GM19238 (cell line): ENCODE data around the gene TEX26.
"Not testable (repeated sequence)": the region's sequence is repeated elsewhere in the genome, so short reads cannot be mapped to it uniquely, and the experiment has no call there.

Source experiments
- DNase-seq: peaks from one replicate; pipeline ENCODE4 v3.0.0; 2011; ENCODE audit warnings: low spot score; ENCODE audit not compliant: insufficient read length

Gene TEX26

DNA sequence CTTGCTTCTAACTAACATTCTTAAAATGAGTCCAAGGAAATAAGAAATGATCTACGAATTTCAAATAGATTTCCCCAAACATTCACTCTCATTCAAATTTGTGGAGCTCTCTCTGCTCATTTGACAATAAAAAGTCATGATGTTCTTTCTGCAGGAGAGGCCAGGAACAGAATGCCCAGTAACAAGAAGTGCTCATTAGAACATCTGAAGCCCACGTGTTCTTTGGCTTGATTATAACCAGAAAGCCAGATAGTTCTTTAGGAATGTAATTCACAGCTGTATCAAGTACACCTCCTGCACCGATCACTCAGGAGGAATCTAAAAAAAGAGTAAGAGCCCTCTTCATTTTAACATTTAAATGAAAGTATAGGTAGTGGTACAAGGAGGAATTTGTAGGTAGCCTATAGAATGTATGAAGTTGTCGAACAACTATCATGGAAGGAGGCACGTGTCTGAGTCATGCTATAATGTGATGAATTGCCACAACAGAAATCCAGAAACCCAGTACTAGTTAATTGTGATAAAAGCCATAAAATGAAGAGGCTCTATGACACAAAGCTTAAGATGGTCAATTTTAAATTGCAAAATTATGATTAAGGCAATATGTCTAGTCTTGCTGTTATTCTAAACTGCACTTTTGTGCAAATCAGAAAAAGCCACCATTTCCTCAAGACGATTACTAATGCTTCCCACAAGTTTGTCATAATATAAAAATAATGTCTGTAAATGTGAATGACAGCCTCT is 13.6 kb upstream of the TEX26 start:
- DNase-seq = no peak

DNA sequence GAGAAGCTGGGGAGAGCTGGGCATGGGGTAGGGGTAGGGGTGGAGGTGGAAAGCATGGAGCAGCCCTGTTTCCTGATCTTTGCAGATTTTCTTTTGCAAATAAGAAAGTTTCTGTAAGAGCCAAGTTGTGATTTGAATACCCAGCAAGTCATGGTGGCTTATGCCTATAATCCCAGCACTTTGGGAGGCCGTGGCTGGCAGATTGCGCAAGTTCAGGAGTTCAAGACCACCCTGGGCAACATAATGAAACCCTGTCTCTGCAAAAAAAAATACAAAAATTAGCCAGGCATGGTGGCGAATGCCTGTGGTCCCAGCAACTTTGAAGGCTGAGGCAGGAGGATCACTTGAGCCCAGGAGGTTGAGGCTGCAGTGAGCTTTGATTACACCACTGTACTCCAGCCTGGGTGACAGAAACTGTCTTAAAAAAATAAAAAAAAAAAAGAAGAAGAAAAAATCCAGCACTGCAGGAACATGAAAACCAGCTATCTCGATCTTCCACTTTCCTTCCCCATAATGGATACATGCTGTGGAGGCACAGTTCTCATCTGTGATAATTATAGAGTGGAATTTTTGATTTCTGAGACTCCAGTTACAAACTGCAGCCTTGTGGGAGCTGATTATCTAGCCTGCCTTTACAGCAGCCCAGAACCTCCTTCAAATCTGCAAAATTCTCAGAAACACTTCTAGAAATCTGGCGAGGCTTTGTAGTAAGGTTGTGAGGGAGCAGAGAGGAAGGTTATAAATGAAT is 12.1 kb upstream of the TEX26 start:
- DNase-seq = no peak

DNA sequence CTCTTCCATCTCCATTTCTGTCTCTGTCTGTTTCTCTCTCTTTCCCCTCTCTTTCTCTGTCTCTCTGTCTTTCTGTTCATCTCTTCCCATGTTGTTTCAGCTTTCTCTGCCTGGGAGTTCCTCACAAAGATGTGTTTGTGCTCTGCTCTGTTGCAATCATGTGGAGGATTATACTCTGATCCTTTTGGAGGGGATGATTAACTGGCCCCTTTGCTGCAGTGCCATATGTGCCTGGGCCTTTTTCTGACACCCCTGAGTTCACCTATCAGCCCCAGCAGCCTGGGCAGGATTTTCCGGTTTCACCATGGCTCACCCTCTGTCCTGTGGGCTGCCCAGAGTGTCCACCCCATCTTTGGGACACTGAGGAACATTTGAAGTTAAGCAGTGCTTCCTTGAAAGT is 9.0 kb upstream of the TEX26 start:
- DNase-seq = no peak

DNA sequence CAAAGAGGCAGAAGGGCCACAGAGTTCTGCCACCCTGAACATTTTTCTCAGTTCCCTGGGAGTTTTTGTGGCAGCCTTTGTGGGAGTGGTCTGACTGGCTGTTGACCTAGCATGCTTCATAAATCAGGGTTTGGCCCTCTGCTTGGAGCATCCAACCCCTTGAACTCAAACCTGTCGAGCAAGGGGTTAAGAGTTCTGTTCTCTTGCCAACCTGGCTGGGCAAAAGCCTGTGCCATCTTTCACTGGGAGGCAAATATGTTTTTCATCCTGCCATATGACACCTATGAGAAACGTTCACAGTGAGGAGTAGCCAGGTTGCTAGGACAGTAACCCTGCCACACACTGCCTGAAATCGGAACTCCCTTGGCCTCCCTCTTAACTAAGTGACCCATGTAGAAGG is 7.7 kb upstream of the TEX26 start:
- DNase-seq = no peak

DNA sequence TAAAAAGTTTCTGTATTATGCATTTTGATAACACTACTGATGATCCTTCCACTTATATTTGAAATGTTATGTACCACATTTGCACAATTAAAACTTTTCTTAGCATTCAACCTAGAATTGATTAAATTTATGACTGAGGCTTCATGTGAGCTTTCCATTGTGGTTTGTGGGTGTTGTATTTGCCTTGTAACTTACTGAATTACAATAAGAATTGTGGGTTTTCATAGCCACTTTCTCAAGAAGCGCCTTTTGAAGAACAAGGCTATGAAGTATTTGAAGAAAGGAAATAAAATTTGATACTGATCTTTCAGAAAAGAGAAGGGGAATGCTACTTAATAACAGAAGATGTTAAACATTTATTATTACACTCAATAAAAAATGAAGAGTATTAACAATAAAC is 7.0 kb upstream of the TEX26 start:
- DNase-seq = no peak

DNA sequence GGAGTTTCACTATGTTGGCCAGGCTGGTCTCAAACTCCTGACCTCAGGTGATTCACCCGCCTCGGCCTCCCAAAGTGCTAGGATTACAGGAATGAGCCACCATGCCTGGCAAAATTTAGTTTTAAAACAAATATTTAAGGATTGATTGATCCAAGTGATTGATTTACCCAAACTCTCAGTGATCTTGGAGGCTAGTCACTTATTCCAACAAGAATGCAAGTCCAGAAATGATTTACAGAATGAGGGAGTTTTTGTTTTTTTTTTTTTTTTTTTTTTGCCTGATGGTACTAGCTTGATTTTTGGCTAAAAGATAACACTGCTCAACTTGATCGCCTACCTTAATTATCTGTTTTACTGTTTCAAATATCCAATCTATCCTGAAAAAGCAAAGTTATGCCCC is 5.7 kb upstream of the TEX26 start:
- no peak for DNase-seq

DNA sequence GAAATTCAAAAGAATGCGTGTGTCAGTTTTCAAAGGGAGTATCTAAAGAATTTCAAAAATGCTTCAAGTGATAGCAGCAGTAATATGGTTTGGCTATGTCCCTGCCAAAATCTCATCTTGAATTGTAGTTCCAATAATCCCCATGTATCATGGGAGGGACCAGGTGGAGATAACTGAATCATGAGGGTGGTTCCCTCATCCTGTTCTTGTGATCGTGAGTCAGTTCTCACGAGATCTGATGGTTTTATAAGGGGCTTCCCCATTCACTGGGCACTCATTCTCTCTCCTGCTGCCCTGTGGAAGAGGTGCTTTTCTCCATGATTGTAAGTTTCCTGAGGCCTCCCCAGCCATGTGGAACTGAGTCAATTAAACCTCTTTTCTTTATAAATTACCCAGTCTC is 5.3 kb upstream of the TEX26 start:
- not testable (repeated sequence) for DNase-seq

DNA sequence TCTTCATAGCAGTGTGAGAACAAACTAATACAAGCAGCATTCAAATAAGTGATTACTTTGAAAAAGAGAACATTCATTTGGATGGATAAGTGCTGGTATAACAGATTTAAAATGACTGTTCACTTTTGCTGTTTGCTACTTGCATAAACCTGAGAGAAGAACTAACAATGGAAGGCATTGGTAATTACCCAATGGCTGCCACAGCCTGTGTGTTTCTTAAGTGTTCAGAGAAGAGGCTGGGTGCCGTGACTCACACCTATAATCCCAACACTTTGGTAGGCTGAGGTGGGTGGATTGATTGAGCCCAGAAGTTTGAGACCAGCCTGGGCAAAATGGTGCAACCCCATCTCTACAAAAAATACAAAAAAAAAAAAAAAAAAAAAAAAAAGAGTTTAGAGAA is 4.9 kb upstream of the TEX26 start:
- no peak for DNase-seq

DNA sequence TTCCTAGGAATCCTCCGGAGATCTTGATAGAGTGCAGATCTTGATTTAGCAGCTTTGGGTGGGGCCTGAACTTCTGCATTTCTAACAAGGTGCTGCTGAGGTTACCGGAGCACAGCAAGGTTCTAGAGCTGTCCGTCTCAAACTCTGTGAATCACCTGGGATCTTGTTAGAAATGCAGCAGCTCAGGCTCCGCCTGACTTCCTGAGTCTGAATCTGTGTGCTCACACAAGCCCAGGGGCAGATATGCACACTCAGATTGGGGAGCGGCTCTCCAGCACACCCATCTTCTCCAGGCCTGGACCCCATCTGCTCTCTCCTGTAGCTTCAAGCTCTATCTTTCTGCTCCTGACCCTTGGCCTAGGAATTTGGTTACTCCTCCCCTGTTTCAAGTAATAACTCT is 3.5 kb upstream of the TEX26 start:
- no peak for DNase-seq

DNA sequence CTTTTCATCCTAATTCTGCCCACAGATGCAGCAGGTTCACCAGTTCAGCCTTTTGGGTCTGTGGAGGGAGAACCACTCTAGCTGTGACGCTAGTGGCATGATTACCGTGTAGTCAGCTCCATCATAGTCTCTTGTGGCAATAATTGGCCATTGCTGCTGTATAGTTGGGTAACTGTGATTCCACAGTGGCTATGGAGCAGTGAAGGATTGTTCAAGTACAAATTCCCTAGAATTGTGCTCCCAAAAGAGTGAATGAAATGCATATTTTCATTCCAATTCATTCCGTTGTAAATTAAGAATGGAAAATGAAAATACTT is 856 bp downstream of the TEX26 start:
- DNase-seq = no peak

DNA sequence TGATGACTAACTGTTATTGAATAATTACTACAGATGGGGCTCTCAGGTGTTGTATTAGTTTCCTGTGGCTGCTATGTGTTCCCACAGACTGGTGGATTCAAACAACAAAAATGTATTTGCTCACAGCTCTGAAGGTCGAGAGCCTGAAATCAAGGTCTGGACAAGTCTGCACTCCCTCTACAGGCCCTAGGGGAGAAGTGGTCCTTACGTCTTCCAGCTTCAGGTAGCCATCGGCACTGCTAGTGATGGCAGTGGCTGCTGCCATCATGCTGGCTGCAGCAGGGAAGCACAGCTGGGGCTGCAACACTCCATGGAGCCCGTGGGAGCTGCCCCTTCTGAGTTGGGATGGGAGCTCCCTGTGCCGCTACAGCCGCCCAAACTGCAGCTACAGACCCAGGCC is 1.9 kb downstream of the TEX26 start:
- no peak for DNase-seq

DNA sequence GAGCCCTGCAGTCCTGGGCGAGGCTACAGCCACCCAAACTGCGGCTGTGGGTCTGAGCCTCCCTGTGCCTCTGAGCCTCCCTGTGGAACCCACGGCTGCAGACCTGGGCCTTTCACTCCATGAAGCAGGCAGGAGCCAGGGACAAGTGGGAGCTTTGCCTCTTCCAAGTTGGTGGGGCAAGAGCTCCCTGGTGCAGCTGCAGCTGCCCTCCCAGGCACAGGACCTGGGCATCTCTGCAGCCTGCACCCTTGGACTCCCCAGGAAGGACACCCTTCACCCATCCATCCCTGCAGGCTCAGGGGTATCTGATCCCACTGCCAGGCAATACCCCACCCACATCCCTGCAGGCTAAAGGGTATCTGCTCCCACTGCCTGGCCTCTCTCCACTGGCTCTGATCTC is 2.3 kb downstream of the TEX26 start:
- DNase-seq = no peak

DNA sequence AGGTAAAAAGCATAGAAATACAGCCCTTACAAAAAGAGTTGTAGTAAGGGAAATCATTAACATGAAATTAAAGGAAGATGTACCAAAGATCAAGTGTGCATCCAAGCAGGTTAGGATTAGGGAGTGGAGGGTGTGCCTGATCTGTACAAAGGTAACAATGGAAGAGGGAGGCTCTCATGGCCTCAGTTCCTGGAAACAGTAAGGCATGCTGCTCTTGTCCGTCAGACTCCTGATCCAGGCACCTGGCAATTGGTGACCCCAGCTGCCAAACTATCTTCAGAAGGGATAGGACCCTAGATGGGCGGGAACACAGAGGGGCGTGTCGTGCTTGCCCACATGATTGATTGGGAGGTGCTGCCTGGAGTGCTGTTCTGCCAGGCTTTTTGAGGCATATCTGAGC is 4.5 kb downstream of the TEX26 start:
- DNase-seq = no peak

DNA sequence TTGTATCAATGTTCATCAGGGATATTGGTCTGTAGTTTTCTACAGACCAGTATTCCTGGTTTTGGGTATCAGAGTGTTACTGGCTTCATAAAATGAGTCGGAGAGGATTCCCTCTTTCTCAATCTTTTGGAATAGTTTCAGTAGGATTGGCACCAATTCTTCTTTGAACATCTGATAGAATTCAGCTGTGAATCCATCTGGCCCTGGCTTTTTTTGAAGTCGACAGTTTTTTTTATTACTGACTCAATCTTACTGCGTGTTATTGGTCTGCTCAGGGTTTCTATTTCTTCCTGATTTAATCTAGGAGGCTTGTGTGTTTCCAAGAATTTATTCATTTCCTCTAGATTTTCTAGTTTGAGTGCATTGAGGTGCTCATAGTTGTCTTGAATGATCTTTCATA is 11.4 kb downstream of the TEX26 start:
- no peak for DNase-seq

DNA sequence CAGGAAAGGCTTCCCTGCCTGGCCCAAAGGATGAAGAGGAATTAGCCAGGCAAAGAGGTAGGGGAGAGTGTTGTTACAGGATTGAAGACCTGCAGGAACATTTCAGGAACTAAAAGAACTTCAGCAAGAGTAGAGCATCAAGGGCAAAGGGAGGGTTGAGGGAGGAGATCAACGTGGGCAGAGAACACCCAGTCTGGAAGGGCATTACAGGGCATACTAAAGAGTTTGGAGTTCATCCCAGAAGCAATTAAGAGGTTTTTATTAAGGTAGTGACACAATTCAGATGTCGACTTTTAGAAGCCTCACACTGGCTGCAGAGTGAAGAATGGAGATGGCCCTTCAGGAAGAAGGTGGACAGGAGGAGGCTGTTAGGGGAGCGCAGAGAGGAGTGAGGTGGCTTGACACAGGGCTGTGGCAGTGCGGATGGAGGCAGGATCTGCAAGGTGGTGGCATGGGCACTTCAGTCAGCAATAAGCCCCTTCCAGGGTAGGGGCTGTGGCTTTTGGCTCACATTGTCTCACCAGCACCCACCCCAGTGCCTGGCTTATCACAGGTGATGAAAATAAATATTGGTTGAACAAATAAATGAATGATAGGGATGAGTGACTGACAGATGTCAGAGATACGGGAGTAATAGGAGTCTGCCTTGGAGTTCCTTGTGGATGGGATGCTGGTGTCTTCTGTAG is 24.9 kb downstream of the TEX26 start:
- DNase-seq = no peak

DNA sequence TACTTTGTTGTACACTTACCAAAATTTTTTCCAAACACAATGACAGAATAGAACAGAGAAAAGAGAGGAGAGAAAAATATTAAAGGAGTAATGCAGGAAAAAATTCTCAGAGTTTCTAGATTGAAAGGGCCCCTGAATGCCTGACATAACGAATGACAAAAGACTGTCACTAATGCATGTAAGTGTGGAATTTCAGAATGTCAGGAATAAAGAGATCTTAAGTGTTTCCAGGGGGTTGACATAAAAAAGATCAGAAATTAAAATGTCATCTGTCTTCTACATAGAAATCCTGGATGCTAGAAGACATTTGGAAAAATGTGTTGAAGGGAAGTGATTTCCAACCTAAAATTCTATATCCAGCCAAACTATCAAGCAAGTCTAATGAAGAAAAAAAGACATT is 27.2 kb downstream of the TEX26 start:
- no peak for DNase-seq

DNA sequence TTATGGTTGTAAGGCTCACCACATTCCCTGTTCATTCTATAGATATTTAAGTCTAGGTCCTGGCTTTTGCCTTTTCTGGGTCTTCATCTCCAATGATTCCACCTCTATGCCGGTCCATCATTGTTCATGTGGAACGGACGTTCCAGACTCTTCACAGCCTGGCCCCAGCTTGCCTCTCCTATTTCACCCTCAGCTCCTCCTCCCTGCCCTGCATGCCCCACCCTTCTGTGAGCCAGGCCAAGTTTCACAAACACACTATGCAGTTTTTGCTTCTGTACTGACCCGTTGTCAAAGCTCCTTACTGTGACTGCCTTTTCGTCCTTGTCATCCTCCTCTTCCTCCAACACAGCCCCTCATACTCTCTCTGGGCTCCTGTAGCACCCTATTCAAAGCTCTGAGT is 31.3 kb downstream of the TEX26 start:
- no peak for DNase-seq

DNA sequence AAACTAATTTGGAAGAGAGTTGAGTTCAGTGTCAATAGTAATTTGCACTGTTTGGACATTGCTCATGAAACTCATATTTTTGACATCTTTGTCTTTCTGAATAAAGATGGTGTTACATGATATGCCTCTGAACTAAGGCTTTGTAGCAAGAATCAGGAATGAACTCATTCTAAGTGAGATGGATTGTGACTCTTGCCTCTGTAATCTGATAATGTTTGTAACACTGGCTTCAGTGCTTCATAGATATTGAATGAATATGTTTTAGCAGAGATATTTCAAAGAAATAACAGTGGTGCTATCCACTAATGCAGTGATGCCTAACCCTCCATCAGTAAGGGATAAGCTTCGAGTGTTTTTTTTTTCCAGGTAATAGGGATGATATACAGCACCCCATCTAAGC is 32.9 kb downstream of the TEX26 start:
- DNase-seq = no peak

DNA sequence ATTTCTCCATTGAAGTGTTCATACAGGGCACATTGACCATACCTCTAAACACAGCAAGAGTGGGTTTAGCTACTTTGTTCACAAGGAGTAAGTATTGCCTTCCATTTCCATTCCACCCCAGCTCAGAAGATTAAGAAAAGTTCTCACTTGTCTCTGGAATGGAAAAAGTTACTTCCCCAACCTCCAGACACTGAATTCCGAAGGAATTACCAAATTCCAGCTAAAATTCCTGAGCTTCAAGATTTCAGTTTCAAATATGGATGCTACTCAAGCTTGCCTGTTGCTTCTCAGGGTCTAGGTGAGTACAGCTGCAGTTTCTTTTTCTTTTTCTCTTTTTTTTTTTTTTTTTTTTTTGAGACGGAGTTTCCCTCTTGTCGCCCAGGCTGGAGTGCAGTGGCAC is 33.6 kb downstream of the TEX26 start:
- no peak for DNase-seq

DNA sequence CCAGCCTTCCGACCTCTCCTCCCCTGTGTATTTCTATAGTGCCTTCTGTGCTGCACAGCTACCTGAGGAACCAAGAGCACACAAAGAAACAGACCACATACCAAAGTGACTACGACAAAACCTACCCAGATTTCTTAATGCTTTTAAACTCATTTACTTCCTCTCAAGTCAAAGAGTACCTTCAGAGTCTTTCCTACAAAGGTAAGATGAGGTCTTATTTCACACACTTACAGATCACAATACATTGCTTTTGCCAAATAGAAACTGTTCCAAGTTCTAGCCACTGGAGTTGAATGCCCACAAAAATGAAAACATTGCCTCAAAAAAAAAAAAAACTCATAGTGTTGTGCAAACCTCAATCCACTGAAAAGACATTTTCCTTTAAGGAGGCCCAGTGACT is 36.4 kb downstream of the TEX26 start:
- DNase-seq = no peak

DNA sequence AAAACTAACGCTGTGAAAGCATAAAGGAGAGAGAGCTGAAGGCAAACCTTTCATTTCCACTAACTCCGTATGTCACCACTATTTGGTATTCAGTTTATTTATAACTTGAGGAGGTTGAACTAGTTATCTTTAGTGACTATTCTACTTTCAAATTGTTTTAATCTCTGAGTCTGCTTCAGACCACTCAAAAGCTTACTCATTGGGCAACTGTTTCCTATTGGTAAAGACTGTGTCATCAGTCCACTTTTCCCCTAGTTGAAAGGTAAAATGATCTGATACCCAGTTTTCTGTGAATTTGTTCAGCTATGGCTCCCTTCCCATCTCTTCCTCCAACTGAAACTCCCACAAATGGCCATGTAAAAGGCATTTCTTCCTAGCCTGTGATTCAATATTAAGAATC is 39.1 kb downstream of the TEX26 start:
- no peak for DNase-seq

DNA sequence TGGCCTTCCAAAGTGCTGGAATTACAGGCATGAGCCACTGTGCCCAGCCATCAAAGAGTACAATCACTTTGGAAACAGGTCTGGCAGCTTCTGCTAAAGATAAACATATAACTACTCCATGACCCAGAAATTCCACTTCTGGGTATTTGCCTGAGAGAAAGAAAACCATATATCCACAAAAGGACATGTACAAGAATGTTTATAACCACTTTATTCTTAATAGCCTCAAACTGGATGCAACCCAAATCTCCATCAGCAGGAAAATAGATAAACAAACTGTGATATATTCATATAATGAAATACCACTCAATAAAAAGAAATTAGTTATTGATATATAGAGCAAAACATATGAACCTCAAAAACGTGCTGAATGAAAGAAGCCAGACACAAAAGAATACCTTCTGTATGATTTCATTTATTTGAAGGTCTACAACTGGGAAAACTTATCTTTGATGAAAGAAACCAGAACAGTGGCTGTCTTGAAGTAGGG is 40.5 kb downstream of the TEX26 start:
- DNase-seq = no peak

DNA sequence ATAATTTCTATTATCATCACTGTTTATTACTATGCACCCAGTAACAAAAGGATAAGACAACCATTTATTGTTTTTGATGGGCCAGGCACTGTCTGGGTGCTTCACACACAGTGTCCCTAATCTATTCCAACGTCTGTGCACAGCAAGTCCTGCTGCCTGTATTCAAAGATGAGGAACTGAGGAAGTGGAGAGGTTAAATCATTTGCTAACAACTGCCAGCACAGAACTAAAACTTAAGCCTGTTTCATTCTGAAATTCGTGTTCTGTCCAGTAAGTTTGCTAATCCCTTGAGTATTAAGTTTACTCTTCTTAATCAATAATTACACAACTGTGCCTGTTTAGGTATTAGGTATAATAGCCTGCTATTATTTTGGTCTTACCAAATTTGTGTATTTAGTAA is 41.9 kb downstream of the TEX26 start:
- no peak for DNase-seq
